Right atrium auricular region (tissue), 2 donors: Measurements from ENCODE around the gene ZBTB5. TPM values are rescaled to one million over a fixed set of nuclear protein-coding genes. Genes with fewer than 3 reads are reported as not detected.

ENCODE experiments used
- DNase-seq: peaks from one replicate; pipeline ENCODE4 v3.0.0-alpha.2; 2019; ENCODE audit warnings: low spot score
- H3K27ac ChIP-seq, 2 donors: fragments of 200-600 bp; sonication (generic); 1 replicate in 1 of 2; 2 replicates in 1 of 2; pipeline ENCODE4 v1.5.1; 2016 to 2019
- H3K27me3 ChIP-seq, 2 donors: fragments of 200-600 bp; sonication (generic); one replicate each; pipeline versions ENCODE4 v1.5.1 to v1.6.0; 2017 to 2019
- H3K36me3 ChIP-seq: fragments of 200-600 bp; sonication (generic); one replicate; pipeline ENCODE4 v1.5.1; 2016
- H3K4me1 ChIP-seq, 2 donors: fragments of 200-600 bp; sonication (generic); one replicate each; pipeline versions ENCODE4 v1.5.1 to v1.6.0; 2017 to 2019
- H3K4me3 ChIP-seq, 2 donors: fragments of 200-600 bp; sonication (generic); 1 replicate in 1 of 2; 2 replicates in 1 of 2; pipeline ENCODE4 v1.5.1; 2017 to 2019; ENCODE audit warnings: mild to moderate bottlenecking in 1 of 2, moderate library complexity in 1 of 2
- H3K9me3 ChIP-seq, 2 donors: fragments of 200-600 bp; sonication (generic); one replicate each; pipeline ENCODE4 v1.5.1; 2019
- total RNA-seq, 2 donors: library from RNA; depleted of rRNA; stranded (reverse); fragments of >200 nt; gene quantifications; one replicate each; pipeline ENCODE4 v1.1.0, GENCODE V29; 2016
- TF ChIP-seq, protein P1 (sequence below), 2 donors: fragments of 200-600 bp; sonication (generic); IDR thresholded peaks; one replicate each; pipeline ENCODE4 v1.5.1; 2019; ENCODE audit warnings: antibody characterized with exemption in 2 of 2

The ZBTB5 gene
- total RNA-seq, 2 donors from 2014 or later, result 4.9 to 9.9 TPM

DNA sequence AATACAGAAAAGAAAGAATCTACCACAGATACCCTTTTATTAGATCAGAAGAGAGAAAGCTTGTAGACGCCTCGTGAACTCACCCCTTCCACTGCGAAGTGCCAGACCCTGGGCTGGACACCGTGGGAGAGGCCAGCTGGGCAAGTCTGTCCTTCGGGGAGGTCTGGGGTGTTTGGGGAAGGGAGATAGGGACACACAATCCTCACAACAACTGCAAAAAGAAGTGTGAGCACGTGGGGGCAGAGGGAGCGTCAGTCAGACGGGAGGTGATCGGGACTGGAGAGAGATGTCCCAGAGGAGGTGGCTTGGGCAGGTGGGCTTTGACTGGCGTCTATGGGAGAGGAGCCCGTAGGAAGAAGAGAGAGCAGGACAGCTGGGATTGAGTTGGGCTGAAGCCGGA, 70.0 kb downstream of the ZBTB5 start:
- Histone ChIP-seq H3K27ac (no peak overlapping the region), H3K27me3 (no peaks in the 10 kb centered on the region), H3K36me3 (no peaks in the 10 kb centered on the region), H3K4me3 (no peak overlapping the region), H3K9me3 (no peaks in the 10 kb centered on the region), H3K4me1 (no peaks in the 10 kb centered on the region)
- TF ChIP-seq, protein P1, sequence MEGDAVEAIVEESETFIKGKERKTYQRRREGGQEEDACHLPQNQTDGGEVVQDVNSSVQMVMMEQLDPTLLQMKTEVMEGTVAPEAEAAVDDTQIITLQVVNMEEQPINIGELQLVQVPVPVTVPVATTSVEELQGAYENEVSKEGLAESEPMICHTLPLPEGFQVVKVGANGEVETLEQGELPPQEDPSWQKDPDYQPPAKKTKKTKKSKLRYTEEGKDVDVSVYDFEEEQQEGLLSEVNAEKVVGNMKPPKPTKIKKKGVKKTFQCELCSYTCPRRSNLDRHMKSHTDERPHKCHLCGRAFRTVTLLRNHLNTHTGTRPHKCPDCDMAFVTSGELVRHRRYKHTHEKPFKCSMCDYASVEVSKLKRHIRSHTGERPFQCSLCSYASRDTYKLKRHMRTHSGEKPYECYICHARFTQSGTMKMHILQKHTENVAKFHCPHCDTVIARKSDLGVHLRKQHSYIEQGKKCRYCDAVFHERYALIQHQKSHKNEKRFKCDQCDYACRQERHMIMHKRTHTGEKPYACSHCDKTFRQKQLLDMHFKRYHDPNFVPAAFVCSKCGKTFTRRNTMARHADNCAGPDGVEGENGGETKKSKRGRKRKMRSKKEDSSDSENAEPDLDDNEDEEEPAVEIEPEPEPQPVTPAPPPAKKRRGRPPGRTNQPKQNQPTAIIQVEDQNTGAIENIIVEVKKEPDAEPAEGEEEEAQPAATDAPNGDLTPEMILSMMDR (IDR thresholded peaks at IDR 0.05), result no peak
- no peak for DNase-seq

DNA sequence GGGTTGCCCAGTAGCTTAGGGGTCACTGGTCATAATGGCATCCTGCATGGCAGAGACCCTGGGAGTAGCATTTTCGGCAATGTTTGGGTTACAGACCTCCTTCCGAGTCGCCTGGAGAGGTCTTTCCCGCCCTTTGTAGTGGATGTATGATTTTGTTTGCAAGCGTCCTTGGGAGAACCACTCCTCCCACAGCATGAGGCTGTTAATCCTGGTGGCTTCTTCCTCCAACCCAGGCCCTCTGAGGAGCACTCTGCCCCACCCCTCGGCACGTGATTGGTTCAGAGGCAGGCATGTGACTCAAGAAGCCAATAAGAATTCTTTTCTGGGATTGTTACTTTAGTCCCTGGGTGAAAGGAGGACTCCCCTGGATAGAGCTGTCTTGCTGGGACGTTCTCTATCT, 73.0 kb downstream of the ZBTB5 start:
- Histone ChIP-seq H3K4me1 (no peaks in the 10 kb centered on the region), H3K27me3 (no peaks in the 10 kb centered on the region), H3K36me3 (no peaks in the 10 kb centered on the region), H3K27ac (no peak overlapping the region), H3K9me3 (no peaks in the 10 kb centered on the region), H3K4me3 (no peak overlapping the region)
- TF ChIP-seq, protein P1 (IDR thresholded peaks at IDR 0.05), result no peak
- DNase-seq, result no peak

DNA sequence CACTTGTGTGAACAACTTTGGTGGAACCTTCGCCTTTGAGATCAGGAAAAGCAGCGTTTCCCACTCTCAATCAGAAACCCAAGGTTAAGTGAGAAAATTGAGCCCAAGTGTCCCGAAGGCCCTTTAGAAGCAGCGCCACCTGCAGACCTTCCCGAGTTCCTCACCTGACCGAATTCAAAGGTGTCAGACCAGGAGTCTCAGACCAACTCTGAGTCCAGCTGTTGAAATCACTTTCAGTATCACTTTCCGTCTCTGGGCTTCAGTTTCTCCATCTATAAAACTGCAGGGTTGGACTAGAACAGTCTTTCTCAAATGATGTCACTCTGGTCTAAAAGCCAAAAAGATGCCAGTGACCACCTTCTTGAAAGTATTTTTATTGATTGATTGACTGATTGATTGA, 74.5 kb downstream of the ZBTB5 start:
- TF ChIP-seq, protein P1 (IDR thresholded peaks at IDR 0.05), result no peak
- DNase-seq, result no peak
- H3K4me1 ChIP-seq, result no peaks in the 10 kb centered on the region
- no peaks in the 10 kb centered on the region for H3K9me3 ChIP-seq
- H3K27me3 ChIP-seq, result no peaks in the 10 kb centered on the region
- H3K27ac ChIP-seq, result no peak overlapping the region
- H3K36me3 ChIP-seq, result no peaks in the 10 kb centered on the region
- H3K4me3 ChIP-seq, result no peak overlapping the region

Other genes starting within 250 kb of the ZBTB5 start
- gene GRHPR, start 42.8 kb downstream of the ZBTB5 start, total RNA-seq, result 100 to 1,000 TPM; 129 to 137 TPM
- 10 to 100 TPM in 1 of 2 donors, 1 to 10 TPM in 1; 9.6 to 13.3 TPM for gene POLR1E, start 20.5 kb upstream of the ZBTB5 start, total RNA-seq
- gene FBXO10, start 110.9 kb upstream of the ZBTB5 start, total RNA-seq, result 1 to 10 TPM; 5.5 to 5.7 TPM
- gene TOMM5, start 127.1 kb upstream of the ZBTB5 start, total RNA-seq, result 10 to 100 TPM; 45.5 to 63.9 TPM
- under 1 TPM; 0.31 to 0.82 TPM for gene FRMPD1, start 185.5 kb upstream of the ZBTB5 start, total RNA-seq